ENCODE results near the gene COL4A2.

Gene COL4A2

GRCh38 chr13:110322126-110322827, 15.2 kb downstream of the COL4A2 start:
- H3K79me2 ChIP-seq (ENCODE audit: insufficient read depth, low read length), result no peaks in the 10 kb centered on the region
- no peaks in the 10 kb centered on the region for H4K20me1 ChIP-seq (ENCODE audit: insufficient read depth, low read length, poor library complexity, severe bottlenecking)
- TF ChIP-seq EZH2phosphoT487 (IDR thresholded peaks at IDR 0.05; ENCODE audit: borderline replicate concordance), result no peak
- no peak for TF ChIP-seq CTCF (conservative IDR thresholded peaks at IDR 0.05; ENCODE audit: low read length)
- H3K4me1 ChIP-seq (ENCODE audit: insufficient read depth, low read length, poor library complexity, severe bottlenecking), result peaks cover 14% of the 10 kb centered on the region
- H2AFZ ChIP-seq (ENCODE audit: low read length), result no peak overlapping the region
- H3K27me3 ChIP-seq (ENCODE audit: insufficient read depth, low read length, poor library complexity, severe bottlenecking), result no peaks in the 10 kb centered on the region
- no peak overlapping the region for H3K9ac ChIP-seq (ENCODE audit: low read depth, low read length, poor library complexity, severe bottlenecking)
- H3F3A ChIP-seq (ENCODE audit: low read depth), result no peaks in the 10 kb centered on the region
- no peaks in the 10 kb centered on the region for H3K36me3 ChIP-seq (ENCODE audit: insufficient read depth, low read length)
- no peak overlapping the region for H3K4me3 ChIP-seq (ENCODE audit: low read length, poor library complexity, severe bottlenecking)
- no peaks in the 10 kb centered on the region for H3K9me2 ChIP-seq (replicated peaks; ENCODE audit: low read depth, low read length)
- H3K9me3 ChIP-seq (ENCODE audit: insufficient read depth, low read depth, low read length), result no peaks in the 10 kb centered on the region
- H3K4me2 ChIP-seq (ENCODE audit: low read depth, low read length, poor library complexity, severe bottlenecking), result no peak overlapping the region

GRCh38 chr13:110322828-110323171, 15.7 kb downstream of the COL4A2 start:
- Histone ChIP-seq H3K79me2 (ENCODE audit: insufficient read depth, low read length) (no peaks in the 10 kb centered on the region), H3K27me3 (ENCODE audit: insufficient read depth, low read length, poor library complexity, severe bottlenecking) (no peaks in the 10 kb centered on the region), H3K9ac (ENCODE audit: low read depth, low read length, poor library complexity, severe bottlenecking) (no peak overlapping the region), H3K4me2 (ENCODE audit: low read depth, low read length, poor library complexity, severe bottlenecking) (no peak overlapping the region), H4K20me1 (ENCODE audit: insufficient read depth, low read length, poor library complexity, severe bottlenecking) (no peaks in the 10 kb centered on the region), H3K4me3 (ENCODE audit: low read length, poor library complexity, severe bottlenecking) (no peak overlapping the region), H3K4me1 (ENCODE audit: insufficient read depth, low read length, poor library complexity, severe bottlenecking) (peaks cover 14% of the 10 kb centered on the region), H3F3A (ENCODE audit: low read depth) (no peaks in the 10 kb centered on the region), H3K9me2 (replicated peaks; ENCODE audit: low read depth, low read length) (no peaks in the 10 kb centered on the region), H2AFZ (ENCODE audit: low read length) (no peak overlapping the region), H3K9me3 (ENCODE audit: insufficient read depth, low read depth, low read length) (no peaks in the 10 kb centered on the region), H3K36me3 (ENCODE audit: insufficient read depth, low read length) (no peaks in the 10 kb centered on the region)
- TF ChIP-seq CTCF (conservative IDR thresholded peaks at IDR 0.05; ENCODE audit: low read length) (no peak), EZH2phosphoT487 (IDR thresholded peaks at IDR 0.05; ENCODE audit: borderline replicate concordance) (no peak)

- Histone ChIP-seq H3K9me3 (ENCODE audit: insufficient read depth, low read depth, low read length) (no peaks in the 10 kb centered on the region), H2AFZ (ENCODE audit: low read length) (no peak overlapping the region), H3K4me1 (ENCODE audit: insufficient read depth, low read length, poor library complexity, severe bottlenecking) (peaks cover 14% of the 10 kb centered on the region), H3K9me2 (replicated peaks; ENCODE audit: low read depth, low read length) (no peaks in the 10 kb centered on the region), H3K4me2 (ENCODE audit: low read depth, low read length, poor library complexity, severe bottlenecking) (no peak overlapping the region), H3K36me3 (ENCODE audit: insufficient read depth, low read length) (no peaks in the 10 kb centered on the region), H3K27me3 (ENCODE audit: insufficient read depth, low read length, poor library complexity, severe bottlenecking) (no peaks in the 10 kb centered on the region), H4K20me1 (ENCODE audit: insufficient read depth, low read length, poor library complexity, severe bottlenecking) (no peaks in the 10 kb centered on the region), H3K9ac (ENCODE audit: low read depth, low read length, poor library complexity, severe bottlenecking) (no peak overlapping the region), H3F3A (ENCODE audit: low read depth) (no peaks in the 10 kb centered on the region), H3K79me2 (ENCODE audit: insufficient read depth, low read length) (no peaks in the 10 kb centered on the region), H3K4me3 (ENCODE audit: low read length, poor library complexity, severe bottlenecking) (no peak overlapping the region)
- TF ChIP-seq CTCF (conservative IDR thresholded peaks at IDR 0.05; ENCODE audit: low read length), result no peak
- TF ChIP-seq EZH2phosphoT487 (IDR thresholded peaks at IDR 0.05; ENCODE audit: borderline replicate concordance), result no peak
These were observed 16.2 kb downstream of the COL4A2 start for GRCh38 chr13:110323172-110323891.
